ENCODE measurements around the gene ALDH1B1.

DNA sequence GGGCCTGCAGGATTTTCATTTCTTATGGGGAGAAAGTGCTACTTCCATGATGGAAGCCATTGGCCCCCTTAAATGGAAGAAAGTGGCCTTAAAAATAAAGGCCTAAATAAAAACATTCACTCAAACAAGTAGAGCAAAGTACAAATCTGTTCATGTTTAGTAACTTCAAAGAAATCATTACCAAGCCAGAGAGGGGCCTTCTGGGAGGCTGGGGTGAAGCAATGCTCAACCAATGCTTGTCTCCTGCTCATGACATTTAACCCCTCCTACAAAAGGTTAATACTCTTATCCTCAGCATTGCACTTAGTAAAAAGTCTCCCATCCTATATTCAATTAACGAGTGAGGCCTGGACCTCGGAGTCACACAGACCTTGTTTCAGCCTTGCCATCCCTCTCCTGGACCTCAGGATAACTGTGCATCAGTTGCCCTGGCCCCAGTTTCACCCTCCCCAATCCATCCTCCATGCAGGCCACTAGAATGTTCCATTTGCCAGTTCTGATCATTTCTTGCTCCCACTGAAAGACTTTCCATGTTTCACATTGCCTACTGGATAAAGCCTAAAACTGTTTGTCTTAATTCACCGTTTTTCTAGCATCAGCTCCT, 36.9 kb upstream of the ALDH1B1 start:
- TF ChIP-seq, protein P1, sequence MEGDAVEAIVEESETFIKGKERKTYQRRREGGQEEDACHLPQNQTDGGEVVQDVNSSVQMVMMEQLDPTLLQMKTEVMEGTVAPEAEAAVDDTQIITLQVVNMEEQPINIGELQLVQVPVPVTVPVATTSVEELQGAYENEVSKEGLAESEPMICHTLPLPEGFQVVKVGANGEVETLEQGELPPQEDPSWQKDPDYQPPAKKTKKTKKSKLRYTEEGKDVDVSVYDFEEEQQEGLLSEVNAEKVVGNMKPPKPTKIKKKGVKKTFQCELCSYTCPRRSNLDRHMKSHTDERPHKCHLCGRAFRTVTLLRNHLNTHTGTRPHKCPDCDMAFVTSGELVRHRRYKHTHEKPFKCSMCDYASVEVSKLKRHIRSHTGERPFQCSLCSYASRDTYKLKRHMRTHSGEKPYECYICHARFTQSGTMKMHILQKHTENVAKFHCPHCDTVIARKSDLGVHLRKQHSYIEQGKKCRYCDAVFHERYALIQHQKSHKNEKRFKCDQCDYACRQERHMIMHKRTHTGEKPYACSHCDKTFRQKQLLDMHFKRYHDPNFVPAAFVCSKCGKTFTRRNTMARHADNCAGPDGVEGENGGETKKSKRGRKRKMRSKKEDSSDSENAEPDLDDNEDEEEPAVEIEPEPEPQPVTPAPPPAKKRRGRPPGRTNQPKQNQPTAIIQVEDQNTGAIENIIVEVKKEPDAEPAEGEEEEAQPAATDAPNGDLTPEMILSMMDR (IDR thresholded peaks at IDR 0.05): no peak
- TF ChIP-seq, protein P2, sequence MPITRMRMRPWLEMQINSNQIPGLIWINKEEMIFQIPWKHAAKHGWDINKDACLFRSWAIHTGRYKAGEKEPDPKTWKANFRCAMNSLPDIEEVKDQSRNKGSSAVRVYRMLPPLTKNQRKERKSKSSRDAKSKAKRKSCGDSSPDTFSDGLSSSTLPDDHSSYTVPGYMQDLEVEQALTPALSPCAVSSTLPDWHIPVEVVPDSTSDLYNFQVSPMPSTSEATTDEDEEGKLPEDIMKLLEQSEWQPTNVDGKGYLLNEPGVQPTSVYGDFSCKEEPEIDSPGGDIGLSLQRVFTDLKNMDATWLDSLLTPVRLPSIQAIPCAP (CRISPR knock-in tag; IDR thresholded peaks at IDR 0.05): no peak
- no peak for TF ChIP-seq JAZF1 (CRISPR knock-in tag; IDR thresholded peaks at IDR 0.05)
- TF ChIP-seq, protein P3, sequence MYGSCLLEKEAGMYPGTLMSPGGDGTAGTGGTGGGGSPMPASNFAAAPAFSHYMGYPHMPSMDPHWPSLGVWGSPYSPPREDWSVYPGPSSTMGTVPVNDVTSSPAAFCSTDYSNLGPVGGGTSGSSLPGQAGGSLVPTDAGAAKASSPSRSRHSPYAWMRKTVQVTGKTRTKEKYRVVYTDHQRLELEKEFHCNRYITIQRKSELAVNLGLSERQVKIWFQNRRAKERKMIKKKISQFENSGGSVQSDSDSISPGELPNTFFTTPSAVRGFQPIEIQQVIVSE (CRISPR knock-in tag; IDR thresholded peaks at IDR 0.05; ENCODE audit: borderline replicate concordance): no peak
- no peak for TF ChIP-seq NFYB (CRISPR knock-in tag; conservative IDR thresholded peaks at IDR 0.05; ENCODE audit: low read depth)
- TF ChIP-seq ESRRA (CRISPR knock-in tag; IDR thresholded peaks at IDR 0.05; ENCODE audit: borderline replicate concordance): no peak
- TF ChIP-seq RELA (CRISPR knock-in tag; IDR thresholded peaks at IDR 0.05; ENCODE audit: borderline replicate concordance): no peak
- TF ChIP-seq, protein P4, sequence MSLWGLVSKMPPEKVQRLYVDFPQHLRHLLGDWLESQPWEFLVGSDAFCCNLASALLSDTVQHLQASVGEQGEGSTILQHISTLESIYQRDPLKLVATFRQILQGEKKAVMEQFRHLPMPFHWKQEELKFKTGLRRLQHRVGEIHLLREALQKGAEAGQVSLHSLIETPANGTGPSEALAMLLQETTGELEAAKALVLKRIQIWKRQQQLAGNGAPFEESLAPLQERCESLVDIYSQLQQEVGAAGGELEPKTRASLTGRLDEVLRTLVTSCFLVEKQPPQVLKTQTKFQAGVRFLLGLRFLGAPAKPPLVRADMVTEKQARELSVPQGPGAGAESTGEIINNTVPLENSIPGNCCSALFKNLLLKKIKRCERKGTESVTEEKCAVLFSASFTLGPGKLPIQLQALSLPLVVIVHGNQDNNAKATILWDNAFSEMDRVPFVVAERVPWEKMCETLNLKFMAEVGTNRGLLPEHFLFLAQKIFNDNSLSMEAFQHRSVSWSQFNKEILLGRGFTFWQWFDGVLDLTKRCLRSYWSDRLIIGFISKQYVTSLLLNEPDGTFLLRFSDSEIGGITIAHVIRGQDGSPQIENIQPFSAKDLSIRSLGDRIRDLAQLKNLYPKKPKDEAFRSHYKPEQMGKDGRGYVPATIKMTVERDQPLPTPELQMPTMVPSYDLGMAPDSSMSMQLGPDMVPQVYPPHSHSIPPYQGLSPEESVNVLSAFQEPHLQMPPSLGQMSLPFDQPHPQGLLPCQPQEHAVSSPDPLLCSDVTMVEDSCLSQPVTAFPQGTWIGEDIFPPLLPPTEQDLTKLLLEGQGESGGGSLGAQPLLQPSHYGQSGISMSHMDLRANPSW (CRISPR knock-in tag; conservative IDR thresholded peaks at IDR 0.05; ENCODE audit: low read depth): no peak
- no peak for TF ChIP-seq SP1 (CRISPR knock-in tag; conservative IDR thresholded peaks at IDR 0.05)

All from WTC11 (cell line).